ENCODE measurements around the gene NR1H3. TPM values are rescaled to one million over a fixed set of nuclear protein-coding genes. Genes with fewer than 3 reads are reported as not detected.

NR1H3 gene
- total RNA-seq, 3 donors from 2014 or later, result 49.1 to 73.5 (median 50.6) TPM

DNA sequence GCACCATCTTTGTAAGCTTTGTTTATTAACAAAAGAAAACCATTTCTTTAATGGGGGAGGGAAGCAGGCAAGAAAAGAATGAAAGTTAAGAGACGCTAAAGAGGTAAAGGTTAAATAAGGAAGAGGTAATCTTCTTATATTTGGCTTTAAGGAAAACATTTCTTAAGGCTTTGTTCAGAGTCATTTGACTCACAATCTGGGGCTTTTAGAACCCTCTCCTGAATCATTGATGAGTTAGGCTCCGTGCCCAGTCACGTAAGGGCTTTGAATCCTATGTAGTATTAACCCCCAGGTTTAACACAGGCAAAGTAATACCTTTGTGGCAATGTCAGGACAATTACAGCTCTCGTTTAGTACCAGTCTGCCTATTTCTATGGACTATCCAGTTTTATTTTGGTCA is 38.2 kb downstream of the NR1H3 start:
- H3K9me3 ChIP-seq, result peaks cover 5% of the 10 kb centered on the region
- H3K4me3 ChIP-seq, result no peak overlapping the region
- TF ChIP-seq, protein P1, sequence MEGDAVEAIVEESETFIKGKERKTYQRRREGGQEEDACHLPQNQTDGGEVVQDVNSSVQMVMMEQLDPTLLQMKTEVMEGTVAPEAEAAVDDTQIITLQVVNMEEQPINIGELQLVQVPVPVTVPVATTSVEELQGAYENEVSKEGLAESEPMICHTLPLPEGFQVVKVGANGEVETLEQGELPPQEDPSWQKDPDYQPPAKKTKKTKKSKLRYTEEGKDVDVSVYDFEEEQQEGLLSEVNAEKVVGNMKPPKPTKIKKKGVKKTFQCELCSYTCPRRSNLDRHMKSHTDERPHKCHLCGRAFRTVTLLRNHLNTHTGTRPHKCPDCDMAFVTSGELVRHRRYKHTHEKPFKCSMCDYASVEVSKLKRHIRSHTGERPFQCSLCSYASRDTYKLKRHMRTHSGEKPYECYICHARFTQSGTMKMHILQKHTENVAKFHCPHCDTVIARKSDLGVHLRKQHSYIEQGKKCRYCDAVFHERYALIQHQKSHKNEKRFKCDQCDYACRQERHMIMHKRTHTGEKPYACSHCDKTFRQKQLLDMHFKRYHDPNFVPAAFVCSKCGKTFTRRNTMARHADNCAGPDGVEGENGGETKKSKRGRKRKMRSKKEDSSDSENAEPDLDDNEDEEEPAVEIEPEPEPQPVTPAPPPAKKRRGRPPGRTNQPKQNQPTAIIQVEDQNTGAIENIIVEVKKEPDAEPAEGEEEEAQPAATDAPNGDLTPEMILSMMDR (IDR thresholded peaks at IDR 0.05), result no peak
- intact Hi-C loops (cut with DNase I, micrococcal nuclease), result no loop called here
- DNase-seq (no peak), ATAC-seq (no peak)
- peaks cover 7% of the 10 kb centered on the region for H3K36me3 ChIP-seq (ENCODE audit: low read depth)
- no peaks in the 10 kb centered on the region for H3K4me1 ChIP-seq (ENCODE audit: low read depth)

DNA sequence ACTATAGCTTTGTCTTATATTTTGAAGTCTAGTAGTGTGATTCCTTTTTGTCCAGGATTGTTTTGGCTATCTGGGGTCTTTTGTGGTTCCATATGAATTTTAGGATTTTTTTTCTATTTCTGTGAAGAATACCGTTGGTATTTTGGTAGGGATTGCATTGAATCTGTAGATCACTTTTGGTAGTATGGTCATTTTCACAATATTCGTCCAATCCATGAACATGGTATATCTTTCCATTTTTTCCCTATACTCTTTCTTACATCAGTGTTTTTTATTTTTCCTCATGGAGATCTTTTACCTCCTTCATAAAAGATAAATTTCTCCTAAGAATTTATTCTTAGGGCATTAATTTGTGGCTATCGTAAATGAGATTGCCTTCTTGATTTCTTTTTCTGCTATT is 41.3 kb downstream of the NR1H3 start:
- Histone ChIP-seq H3K9me3 (peaks cover 8% of the 10 kb centered on the region), H3K36me3 (ENCODE audit: low read depth) (peaks cover 3% of the 10 kb centered on the region), H3K4me1 (ENCODE audit: low read depth) (no peaks in the 10 kb centered on the region), H3K4me3 (no peak overlapping the region)
- DNase-seq (no peak), ATAC-seq (no peak)
- TF ChIP-seq, protein P1 (IDR thresholded peaks at IDR 0.05), result no peak
- intact Hi-C loops (cut with DNase I, micrococcal nuclease), result no loop called here

DNA sequence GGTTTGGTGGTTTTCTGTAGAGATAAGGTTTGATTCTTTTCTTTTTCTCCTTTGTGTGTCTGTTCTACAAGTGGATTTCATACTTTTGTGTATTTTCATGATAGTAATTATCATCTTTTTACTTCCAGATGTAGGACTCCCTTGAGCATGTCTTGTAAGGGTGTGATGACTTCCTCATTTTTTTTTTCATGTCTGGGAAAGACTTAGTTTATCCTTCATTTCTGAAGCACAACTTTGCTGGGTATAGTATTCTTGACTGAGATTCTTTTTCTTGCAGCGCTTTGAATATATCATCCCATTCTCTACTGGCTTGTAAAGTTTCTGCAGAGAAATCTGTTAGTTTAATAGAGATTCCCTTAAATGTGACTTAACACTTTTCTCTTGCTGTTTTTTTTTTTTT is 45.1 kb downstream of the NR1H3 start:
- intact Hi-C loops (cut with DNase I, micrococcal nuclease), result no loop called here
- no peak for DNase-seq
- H3K9me3 ChIP-seq, result peaks cover 8% of the 10 kb centered on the region
- no peak for ATAC-seq
- peaks cover 6% of the 10 kb centered on the region for H3K36me3 ChIP-seq (ENCODE audit: low read depth)
- no peak overlapping the region for H3K4me3 ChIP-seq
- TF ChIP-seq, protein P1 (IDR thresholded peaks at IDR 0.05), result no peak
- H3K4me1 ChIP-seq (ENCODE audit: low read depth), result no peaks in the 10 kb centered on the region

DNA sequence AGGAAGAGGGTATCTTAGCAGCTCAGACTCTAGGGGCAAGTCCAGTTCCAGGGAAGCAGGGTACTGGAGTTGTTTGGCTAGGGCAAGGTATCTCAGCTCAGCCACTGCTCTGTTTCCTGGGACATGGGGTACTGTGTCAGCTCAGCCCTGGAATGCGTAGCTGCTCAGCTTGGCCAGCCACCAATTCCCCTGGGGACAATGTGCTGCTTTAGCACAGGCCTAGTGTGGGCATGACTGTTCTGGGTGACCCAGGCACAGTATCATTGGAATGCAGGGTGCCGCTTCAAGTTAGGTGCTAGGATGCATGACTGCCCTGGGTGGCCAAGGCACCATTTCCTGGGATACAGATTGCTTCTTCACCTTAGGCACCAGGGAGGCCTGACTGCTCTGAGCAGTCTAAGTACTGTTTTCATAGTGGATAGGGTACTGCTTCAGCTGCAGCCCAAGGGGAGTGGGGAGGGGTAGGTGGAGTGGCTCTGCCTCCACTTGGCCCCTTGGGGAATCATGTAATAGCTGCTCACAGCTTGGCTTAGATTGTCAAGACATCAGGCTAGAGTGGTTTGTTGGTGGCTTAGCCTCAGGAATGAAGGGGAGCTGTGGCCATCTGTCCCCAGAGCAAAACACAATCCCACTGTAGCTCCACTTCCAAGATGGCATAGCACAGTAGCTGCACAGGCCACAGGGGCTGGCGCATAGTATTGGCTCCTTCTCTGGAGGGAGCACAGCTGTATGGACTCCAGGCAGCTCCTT is 48.1 kb downstream of the NR1H3 start:
- TF ChIP-seq, protein P1 (IDR thresholded peaks at IDR 0.05), result no peak
- DNase-seq (no peak), ATAC-seq (no peak)
- H3K9me3 ChIP-seq, result peaks cover 3% of the 10 kb centered on the region
- H3K36me3 ChIP-seq (ENCODE audit: low read depth), result peaks cover 8% of the 10 kb centered on the region
- no peak overlapping the region for H3K4me3 ChIP-seq
- intact Hi-C loops (cut with DNase I, micrococcal nuclease), result no loop called here
- H3K4me1 ChIP-seq (ENCODE audit: low read depth), result no peaks in the 10 kb centered on the region

DNA sequence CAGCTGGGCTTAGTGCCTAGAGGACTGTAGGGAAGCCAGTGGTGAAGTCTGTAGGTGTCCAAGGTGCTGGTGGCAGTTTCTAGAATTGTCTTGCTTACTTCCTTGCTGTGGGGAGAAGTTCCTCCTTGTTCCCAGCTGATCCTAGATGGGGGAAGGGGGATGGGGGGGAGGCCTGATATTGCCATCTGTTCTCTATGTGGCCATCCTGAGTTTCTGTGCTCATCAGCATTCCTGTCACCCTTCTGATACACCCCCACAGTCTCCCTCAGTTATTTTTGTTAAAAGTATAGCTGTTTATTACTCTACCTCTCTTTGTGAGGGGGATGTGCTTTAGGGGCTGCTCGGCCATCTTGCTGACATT is 48.7 kb downstream of the NR1H3 start:
- no peak overlapping the region for H3K4me3 ChIP-seq
- H3K4me1 ChIP-seq (ENCODE audit: low read depth), result no peaks in the 10 kb centered on the region
- intact Hi-C loops (cut with DNase I, micrococcal nuclease), result no loop called here
- H3K36me3 ChIP-seq (ENCODE audit: low read depth), result peaks cover 9% of the 10 kb centered on the region
- TF ChIP-seq, protein P1 (IDR thresholded peaks at IDR 0.05), result no peak
- ATAC-seq, result no peak
- peaks cover 3% of the 10 kb centered on the region for H3K9me3 ChIP-seq
- DNase-seq, result no peak

Data from mucosa of descending colon (tissue), 3 donors.